K562 (cell line): ENCODE results near the gene PRKD2. TPM values are rescaled to one million over a fixed set of nuclear protein-coding genes. Genes with fewer than 3 reads are reported as not detected.
A peak's percentile ranks its signal among the peaks of the same experiment; 100 is the strongest.

Source experiments
- ATAC-seq: fragments of 200-7000 bp; cut with Tn5 transposase; 3 replicates; pipeline ENCODE4 v1.9.1; 2020; ENCODE audit warnings: moderate library complexity
- BruUV-seq: library from RNA; stranded (reverse); fragments of 400-500 nt; replicated peaks from 2 replicates; lab custom pipeline; 2021; lab: Mats Ljungman, UMichigan
- CTCF ChIA-PET: fragments of 300-600 bp; formaldehyde crosslinking; extraction: SDS; loops from one replicate; lab custom pipeline; 2021; ENCODE audit warnings: low intra/inter-chr PET ratio; lab: Yijun Ruan, JAX
- POLR2A ChIA-PET: fragments of 300-600, 350-650 bp; sonication (Branson Sonifier 250); formaldehyde crosslinking; extraction: SDS; loops from one replicate; lab custom pipeline; 2021; ENCODE audit warnings: antibody characterized with exemption, inconsistent platforms; lab: Yijun Ruan, JAX
- DNase-seq, 4 experiments: peaks; one replicate each; pipeline versions ENCODE4 v3.0.0 to v3.0.0-alpha.2; 2011 to 2018; ENCODE audit warnings: low spot score in 3 of 4, mixed read lengths in 3 of 4; ENCODE audit errors: extremely low read depth in 1 of 4
- FAIRE-seq: peaks from 2 replicates; lab custom pipeline; 2011; peaks lifted over from hg19 to GRCh38; lab: Jason Lieb, UNC
- H2AFZ ChIP-seq: 2 replicates; pipeline ENCODE4 v1.6.0; 2011; ENCODE audit warnings: low read depth, low read length, control low read depth, inconsistent platforms
- H3K27ac ChIP-seq: fragments of 200-600 bp; 3 replicates; pipeline ENCODE4 v1.8.0; 2011; ENCODE audit warnings: low read depth, mild to moderate bottlenecking, control low read depth, inconsistent platforms, low read length, moderate library complexity, mixed read lengths; ENCODE audit errors: extremely low read depth
- H3K27me3 ChIP-seq, 2 experiments: fragments of 300-600 bp in 1 of 2; 2 replicates in 1 of 2; 3 replicates in 1 of 2; pipeline versions ENCODE4 v1.6.0 to v1.8.0; 2011; ENCODE audit warnings: inconsistent platforms in 2 of 2, low read length in 2 of 2, mild to moderate bottlenecking in 1 of 2, mixed read lengths in 1 of 2, moderate library complexity in 1 of 2; ENCODE audit not compliant: control insufficient read depth in 2 of 2, insufficient read depth in 2 of 2
- H3K36me3 ChIP-seq: fragments of 300-600 bp; 3 replicates; pipeline ENCODE4 v1.8.0; 2011; ENCODE audit warnings: mild to moderate bottlenecking, low read length, inconsistent platforms; ENCODE audit not compliant: control insufficient read depth, insufficient read depth
- H3K4me1 ChIP-seq, 2 experiments: fragments of 200-600 bp in 1 of 2; replicated peaks in 1 of 2; 2 replicates in 1 of 2; 3 replicates in 1 of 2; pipeline versions ENCODE4 v1.5.1 to v1.8.0; 2011; ENCODE audit warnings: inconsistent platforms in 2 of 2, low read length in 2 of 2, mild to moderate bottlenecking in 1 of 2, mixed read lengths in 1 of 2, moderate library complexity in 1 of 2; ENCODE audit not compliant: control insufficient read depth in 2 of 2, insufficient read depth in 2 of 2
- H3K4me2 ChIP-seq: 2 replicates; pipeline ENCODE4 v1.6.1; 2011; ENCODE audit warnings: low read length, control low read depth, inconsistent platforms, mixed read lengths; ENCODE audit not compliant: insufficient read depth
- H3K4me3 ChIP-seq: fragments of 200-600 bp; sonication (generic), shearing (Covaris generic); 2 replicates; pipeline ENCODE4 v1.5.1; 2016; ENCODE audit warnings: control low read depth, inconsistent platforms
- H3K79me2 ChIP-seq: fragments of 200-600 bp; 3 replicates; pipeline ENCODE4 v1.8.0; 2011; ENCODE audit warnings: low read length, inconsistent platforms; ENCODE audit not compliant: control insufficient read depth, insufficient read depth
- H3K9ac ChIP-seq, 2 experiments: 2 replicates each; pipeline versions ENCODE4 v1.6.0 to v1.6.1; 2011; ENCODE audit warnings: low read depth in 2 of 2, low read length in 2 of 2, control low read depth in 1 of 2, inconsistent platforms in 1 of 2, mild to moderate bottlenecking in 1 of 2, mixed read lengths in 1 of 2; ENCODE audit not compliant: insufficient read depth in 1 of 2
- H3K9me1 ChIP-seq: one replicate; pipeline ENCODE4 v1.6.0; 2011; ENCODE audit warnings: inconsistent platforms, mild to moderate bottlenecking, low read length, moderate library complexity; ENCODE audit not compliant: control insufficient read depth, insufficient read depth
- H3K9me3 ChIP-seq: replicated peaks from 2 replicates; pipeline ENCODE4 v1.5.1; 2011; ENCODE audit warnings: low read depth, low read length, inconsistent platforms; ENCODE audit not compliant: control insufficient read depth, insufficient read depth
- H4K20me1 ChIP-seq: replicated peaks from 2 replicates; pipeline ENCODE4 v1.6.1; 2011; ENCODE audit warnings: low read length, inconsistent platforms, mixed read lengths; ENCODE audit not compliant: control insufficient read depth, insufficient read depth
- ELF2 ChIP-seq: fragments of 250-450 bp; sonication (Bioruptor Pico); IDR thresholded peaks from 2 replicates; pipeline ENCODE4 v1.5.0; 2021; ENCODE audit warnings: mild to moderate bottlenecking
- WGBS: fragments of 100-300 bp; shearing (Covaris generic); methylation state at CpG from one replicate; pipeline ENCODE4 v1.1.6; 2016; ENCODE audit warnings: low coverage, mixed read lengths; ENCODE audit not compliant: insufficient coverage; ENCODE audit errors: missing lambda C conversion rate; 5-methylcytosine and 5-hydroxymethylcytosine counted together
- in situ Hi-C: fragments of 300-500 bp; cut with MboI; formaldehyde crosslinking; loops from 4 replicates; pipeline ENCODE4 v1.15.0; 2018; ENCODE audit warnings: inconsistent platforms, mixed read lengths
- intact Hi-C: fragments of 100-400 bp; cut with micrococcal nuclease; formaldehyde crosslinking; loops from 2 replicates; pipeline ENCODE4 v1.14.2; 2022
- polyA plus RNA-seq, 8 experiments: library from polyadenylated mRNA; depleted of rRNA in 4 of 8; stranded (reverse) in 5 of 8; unstranded in 3 of 8; fragments of >200 nt; fragmentation: Nextera tagmentation in 2 of 8; fragmentation: Illumina TruSeq in 1 of 8; extraction: Ambion mirVana in 2 of 8; extraction: Trizol in 1 of 8; gene quantifications; 2 replicates each; pipeline versions ENCODE4 v1.2.1 to v1.2.3, GENCODE V29; 2011 to 2014; ENCODE audit warnings: inconsistent platforms in 1 of 8, missing spikeins in 1 of 8
- total RNA-seq, 7 experiments: library from RNA; depleted of rRNA in 6 of 7; stranded (reverse); fragments of >200 nt in 6 of 7; fragmentation: Illumina TruSeq in 2 of 7; extraction: Trizol in 2 of 7; gene quantifications; 2 replicates each; pipeline versions ENCODE4 v1.2.1 to v1.2.3, GENCODE V29; 2011 to 2021; ENCODE audit warnings: low replicate concordance in 1 of 7
- TF ChIP-seq, protein P1 (sequence below): sonication (generic); formaldehyde crosslinking; IDR thresholded peaks from 2 replicates; pipeline ENCODE4 v1.8.1; 2023; ENCODE audit warnings: mild to moderate bottlenecking, missing genetic modification reagents

Gene PRKD2
- total and polyA plus RNA-seq, 9 of the 15 experiments (the other 6 are each of a cell fraction or from before 2014, with no cell fraction given), result 1.8 to 60.0 (median 15.0) TPM

DNA sequence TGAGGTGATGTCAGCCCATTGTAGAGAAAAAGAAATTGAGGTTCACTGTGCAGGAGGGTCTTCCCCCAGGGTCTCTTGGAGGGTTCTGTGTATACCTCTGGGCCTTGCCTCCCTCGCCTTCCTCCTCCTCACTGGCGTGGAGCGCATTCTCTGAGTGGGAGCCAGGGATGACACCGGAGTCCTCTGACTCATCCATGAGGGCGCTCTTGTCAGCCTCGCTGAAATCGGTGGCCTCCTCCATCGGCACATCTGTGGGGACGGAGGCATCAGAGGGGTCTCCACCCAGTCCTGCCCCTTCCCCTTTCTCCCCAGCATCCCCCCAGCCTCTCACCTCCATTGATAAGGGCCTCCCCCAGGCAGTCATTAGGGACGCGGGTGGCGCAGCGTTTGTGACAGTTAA lies 16.2 kb downstream of the PRKD2 start:
- ChIA-PET POLR2A (no interaction called here), CTCF (interaction anchor here (0.6 kb wide), 1 partner anchor 45 kb away, joined by 4 read pairs; no protein-coding TSS in a partner anchor)
- no peak for DNase-seq

More for the DNA sequence above, 16.2 kb downstream of the PRKD2 start:
- peaks cover 9% of the 10 kb centered on the region; the same call in 2 of the 3 replicates for H3K79me2 ChIP-seq
- H3K9me3 ChIP-seq, result no peaks in the 10 kb centered on the region; the same call in 1 of the 2 replicates
- H4K20me1 ChIP-seq, result peaks cover 3% of the 10 kb centered on the region; the same call in 1 of the 2 replicates
- no peak overlapping the region for H3K4me3 ChIP-seq
- H3K4me1 ChIP-seq, result peaks cover 12 to 22% of the 10 kb centered on the region in 2 experiments; a peak in 4 of 5 replicates
- no TSS peak for BruUV-seq
- intact Hi-C loops, result no loop called here
- ATAC-seq (no peak), FAIRE-seq (no peak)
- H3K4me2 ChIP-seq, result no peak overlapping the region
- in situ Hi-C loops, result no loop called here
- no peaks in the 10 kb centered on the region for H3K27me3 ChIP-seq
- H3K9me1 ChIP-seq, result peaks cover 5% of the 10 kb centered on the region
- WGBS, result 88% methylated on average over 12 of the region's 13 CpGs
- H2AFZ ChIP-seq, result no peak overlapping the region
- no peak overlapping the region for H3K27ac ChIP-seq
- TF ChIP-seq, protein P1, sequence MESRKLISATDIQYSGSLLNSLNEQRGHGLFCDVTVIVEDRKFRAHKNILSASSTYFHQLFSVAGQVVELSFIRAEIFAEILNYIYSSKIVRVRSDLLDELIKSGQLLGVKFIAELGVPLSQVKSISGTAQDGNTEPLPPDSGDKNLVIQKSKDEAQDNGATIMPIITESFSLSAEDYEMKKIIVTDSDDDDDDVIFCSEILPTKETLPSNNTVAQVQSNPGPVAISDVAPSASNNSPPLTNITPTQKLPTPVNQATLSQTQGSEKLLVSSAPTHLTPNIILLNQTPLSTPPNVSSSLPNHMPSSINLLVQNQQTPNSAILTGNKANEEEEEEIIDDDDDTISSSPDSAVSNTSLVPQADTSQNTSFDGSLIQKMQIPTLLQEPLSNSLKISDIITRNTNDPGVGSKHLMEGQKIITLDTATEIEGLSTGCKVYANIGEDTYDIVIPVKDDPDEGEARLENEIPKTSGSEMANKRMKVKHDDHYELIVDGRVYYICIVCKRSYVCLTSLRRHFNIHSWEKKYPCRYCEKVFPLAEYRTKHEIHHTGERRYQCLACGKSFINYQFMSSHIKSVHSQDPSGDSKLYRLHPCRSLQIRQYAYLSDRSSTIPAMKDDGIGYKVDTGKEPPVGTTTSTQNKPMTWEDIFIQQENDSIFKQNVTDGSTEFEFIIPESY, result peak; percentile 55; the same call in 1 of the 2 replicates
- TF ChIP-seq ELF2 (CRISPR knock-in tag), result no peak
- no peak overlapping the region for H3K9ac ChIP-seq
- H3K36me3 ChIP-seq, result peaks cover 67% of the 10 kb centered on the region
